Activated CD4-positive, alpha-beta T cell treated with anti-CD3 and anti-CD28 coated beads for 24 hours (primary cell): ENCODE measurements around the gene KRTAP4-3.
"Not testable (repeated sequence)": the region's sequence is repeated elsewhere in the genome, so short reads cannot be mapped to it uniquely, and the experiment has no call there.

ENCODE experiments used
- DNase-seq, 2 donors: peaks; one replicate each; pipeline ENCODE4 v3.0.0-alpha.2; 2020; ENCODE audit warnings: low read depth in 2 of 2

Gene KRTAP4-3

DNA sequence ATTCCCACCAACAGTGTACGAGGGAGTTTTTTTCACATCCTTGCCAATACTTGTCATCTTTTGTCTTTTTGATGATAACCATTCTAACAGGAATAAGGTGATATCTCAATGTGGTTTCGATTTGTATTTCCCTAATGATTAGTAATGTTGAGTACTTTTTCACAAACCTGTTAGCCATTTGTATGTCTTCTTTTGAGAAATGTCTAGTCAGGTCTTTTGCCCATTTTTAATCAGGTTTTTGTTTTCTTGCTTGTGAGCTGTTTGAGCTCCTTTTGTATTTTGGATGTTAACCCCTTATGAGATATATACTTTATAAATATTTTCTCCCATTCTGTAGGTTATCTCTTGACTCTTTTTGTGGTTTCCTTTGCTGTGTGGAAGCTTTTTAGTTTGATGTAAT lies 16.5 kb downstream of the KRTAP4-3 start:
- no peak for DNase-seq

DNA sequence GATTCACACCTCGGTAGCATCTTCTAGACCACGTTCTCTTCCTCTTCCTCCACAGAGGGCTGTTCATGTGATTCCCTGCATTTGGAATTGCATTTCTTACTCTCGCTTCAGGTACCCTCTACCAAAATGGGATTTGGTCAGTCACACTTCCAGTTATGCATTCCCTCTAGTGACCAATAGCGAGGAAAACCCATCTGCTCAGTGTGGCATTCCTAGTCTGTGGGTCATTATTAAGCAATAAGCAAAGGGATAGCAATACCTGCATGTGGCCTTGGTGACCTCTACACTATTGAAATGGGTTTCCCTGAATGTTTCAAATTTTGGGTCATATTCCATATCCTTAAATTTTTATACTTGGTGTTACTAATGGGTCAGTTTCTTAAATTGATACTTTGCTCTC lies 18.0 kb downstream of the KRTAP4-3 start:
- DNase-seq: no peak

DNA sequence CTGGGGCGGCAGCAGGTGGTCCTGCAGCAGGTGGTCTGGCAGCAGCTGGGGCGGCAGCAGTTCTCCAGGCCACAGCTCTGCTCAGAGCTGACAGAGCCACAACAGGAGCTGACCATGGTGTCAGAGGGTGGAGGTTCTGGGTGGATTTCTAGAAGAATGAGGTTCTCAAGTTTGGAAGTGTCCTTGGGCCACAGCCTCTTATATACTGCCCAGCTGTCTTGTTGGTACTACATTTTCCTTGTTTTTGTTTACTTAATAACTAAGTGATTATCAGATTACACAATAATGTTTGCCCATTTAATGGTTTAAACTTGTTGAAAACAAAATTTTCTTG lies 18.4 kb downstream of the KRTAP4-3 start, which contains the start of gene KRTAP4-5:
TSS of gene KRTAP4-5 (minus strand) at position 174 of the 334 bp plus-strand sequence. CDS start at position 116, 58 bp downstream.
- DNase-seq: no peak

DNA sequence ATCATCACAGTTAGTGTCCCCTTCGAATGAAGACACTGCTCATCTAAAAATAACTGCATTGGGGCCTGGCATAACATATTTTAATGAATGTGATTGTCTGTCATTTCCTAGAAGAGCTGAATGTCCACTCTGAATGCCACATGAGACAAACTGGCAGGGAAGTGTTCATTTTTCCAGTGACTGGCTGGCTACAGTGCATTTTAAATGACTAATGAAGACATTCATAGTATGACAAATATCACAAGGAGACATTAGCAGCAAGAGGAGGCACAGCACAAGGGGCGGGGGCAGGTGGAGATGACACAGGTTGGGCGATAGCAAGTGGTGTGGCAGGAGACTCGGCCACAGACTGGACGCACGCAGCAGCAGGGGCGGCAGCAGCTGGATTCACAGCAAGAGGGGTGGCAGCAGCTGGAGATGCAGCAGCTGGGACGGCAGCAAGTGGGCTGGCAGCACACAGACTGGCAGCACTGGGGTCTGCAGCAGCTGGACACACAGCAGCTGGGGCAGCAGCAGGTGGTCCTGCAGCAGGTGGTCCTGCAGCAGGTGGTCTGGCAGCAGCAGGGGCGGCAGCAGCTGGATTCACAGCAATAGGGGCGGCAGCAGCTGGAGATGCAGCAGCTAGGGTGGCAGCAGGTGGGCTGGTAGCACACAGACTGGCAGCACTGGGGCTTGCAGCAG lies 18.9 kb downstream of the KRTAP4-3 start:
- not testable (repeated sequence) for DNase-seq

GRCh38 chr17:41147531-41148204 lies 20.4 kb downstream of the KRTAP4-3 start:
- no peak for DNase-seq

DNA sequence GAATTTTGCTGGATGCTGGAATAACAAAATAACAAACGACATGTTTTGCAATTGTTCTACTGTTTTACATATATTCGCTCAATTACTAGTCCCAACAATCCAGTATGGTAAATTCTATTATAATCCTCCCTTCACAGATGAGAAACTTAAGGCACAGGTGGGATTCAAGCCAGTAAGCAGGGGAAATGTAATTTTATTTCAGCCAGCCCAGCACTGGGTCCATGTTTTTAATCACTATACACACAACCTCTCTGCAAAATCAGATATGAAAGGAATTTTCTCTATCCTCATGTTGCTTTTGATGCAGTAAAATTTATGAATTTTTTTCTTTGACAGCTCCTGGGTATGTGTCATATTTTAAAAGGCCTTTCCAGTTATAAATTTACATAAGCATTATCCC lies 22.8 kb downstream of the KRTAP4-3 start:
- DNase-seq: no peak

DNA sequence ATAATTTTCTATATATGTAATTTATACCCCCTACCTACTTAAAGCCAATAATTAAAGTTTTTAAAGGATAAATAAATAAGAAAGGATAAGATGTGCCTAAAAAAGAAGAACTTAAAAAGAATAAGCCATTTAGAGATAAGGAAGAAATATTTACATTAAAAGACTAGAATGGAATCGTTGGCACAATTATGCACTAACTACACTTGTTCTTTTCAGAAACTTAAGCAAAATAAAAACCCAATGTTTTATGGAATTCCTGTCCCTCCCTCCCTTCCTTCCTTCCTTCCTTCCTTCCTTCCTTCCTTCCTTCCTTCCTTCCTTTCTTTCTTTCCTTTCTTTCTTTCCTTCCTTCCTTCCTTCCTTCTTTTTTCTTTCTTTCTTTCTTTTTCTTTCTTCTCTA lies 23.2 kb downstream of the KRTAP4-3 start:
- DNase-seq: no peak

DNA sequence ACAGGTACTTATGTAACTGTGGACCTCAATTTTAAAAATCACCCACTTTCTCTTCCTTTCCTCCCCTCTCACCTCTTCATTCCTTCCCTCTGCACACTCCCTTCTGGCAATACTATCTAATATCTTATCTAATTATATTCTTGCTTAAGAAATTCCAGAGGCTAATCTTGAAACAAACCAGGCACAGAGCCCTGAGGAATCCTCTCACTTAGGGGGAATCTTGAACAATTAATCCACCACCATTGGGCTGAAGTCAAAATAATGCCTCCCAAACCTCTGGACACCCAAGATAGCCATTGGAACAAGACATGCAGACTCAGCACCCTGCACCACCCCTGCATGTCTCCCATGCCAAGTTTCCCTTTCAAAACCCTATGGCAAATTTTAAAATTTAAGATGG lies 26.7 kb downstream of the KRTAP4-3 start:
- no peak for DNase-seq

DNA sequence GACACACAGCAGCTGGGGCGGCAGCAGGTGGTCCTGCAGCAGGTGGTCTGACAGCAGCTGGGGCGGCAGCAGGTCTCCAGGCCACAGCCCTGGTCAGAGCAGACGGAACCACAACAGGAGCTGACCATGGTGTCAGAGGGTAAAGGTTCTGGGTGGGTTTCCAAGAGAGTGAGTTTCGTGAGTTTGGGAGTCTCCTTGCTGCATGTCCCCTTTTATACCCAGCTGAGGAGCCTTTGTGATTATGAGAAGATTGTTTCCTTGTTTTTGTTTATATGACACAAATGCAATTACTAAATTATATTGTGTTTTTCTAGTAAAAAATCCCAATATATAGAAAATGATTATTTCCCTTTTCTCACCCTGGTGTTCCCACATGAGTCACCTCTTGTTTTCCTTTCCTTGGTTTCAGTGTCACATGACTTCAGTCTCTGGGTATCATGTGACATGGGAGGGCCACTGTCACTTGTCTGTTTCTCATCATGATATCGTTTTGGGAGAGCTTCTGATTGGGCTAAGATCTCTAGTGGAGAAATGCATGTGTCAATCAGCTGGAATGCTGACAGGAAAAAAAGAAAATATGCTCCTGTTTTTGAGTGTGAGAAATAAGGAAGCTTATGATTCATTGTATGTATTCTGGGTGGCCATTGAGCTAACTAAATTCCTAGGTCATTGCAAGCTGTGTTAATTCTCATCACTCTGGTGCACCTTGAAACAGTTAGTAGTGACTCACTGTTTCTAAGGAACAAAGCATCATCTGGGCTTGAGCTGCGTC lies 27.5 kb downstream of the KRTAP4-3 start, which contains the start of gene KRTAP4-6:
TSS of gene KRTAP4-6 (minus strand) at position 185 of the 772 bp plus-strand sequence. CDS start at position 128, 57 bp downstream.
- DNase-seq: no peak

DNA sequence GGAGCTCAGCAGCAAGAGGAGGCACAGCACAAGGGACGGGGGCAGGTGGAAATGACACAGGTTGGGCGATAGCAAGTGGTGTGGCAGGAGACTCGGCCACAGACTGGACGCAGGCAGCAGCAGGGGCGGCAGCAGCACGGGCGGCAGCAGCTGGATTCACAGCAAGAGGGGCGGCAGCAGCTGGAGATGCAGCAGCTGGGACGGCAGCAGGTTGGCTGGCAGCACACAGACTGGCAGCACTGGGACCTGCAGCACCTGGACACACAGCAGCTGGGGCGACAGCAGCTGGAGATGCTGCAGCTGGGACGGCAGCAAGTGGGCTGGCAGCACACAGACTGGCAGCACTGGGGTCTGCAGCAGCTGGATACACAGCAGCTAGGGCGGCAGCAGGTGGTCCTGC lies 28.2 kb downstream of the KRTAP4-3 start:
- DNase-seq: not testable (repeated sequence)

GRCh38 chr17:41133880-41134735 lies 33.9 kb downstream of the KRTAP4-3 start:
- DNase-seq: no peak

- DNase-seq: no peak
Observed at GRCh38 chr17:41131979-41132378, 36.0 kb downstream of the KRTAP4-3 start.

- DNase-seq: no peak
Observed at GRCh38 chr17:41127371-41127770, 40.6 kb downstream of the KRTAP4-3 start.

- DNase-seq: no peak
Observed at GRCh38 chr17:41126412-41126811, 41.6 kb downstream of the KRTAP4-3 start.

DNA sequence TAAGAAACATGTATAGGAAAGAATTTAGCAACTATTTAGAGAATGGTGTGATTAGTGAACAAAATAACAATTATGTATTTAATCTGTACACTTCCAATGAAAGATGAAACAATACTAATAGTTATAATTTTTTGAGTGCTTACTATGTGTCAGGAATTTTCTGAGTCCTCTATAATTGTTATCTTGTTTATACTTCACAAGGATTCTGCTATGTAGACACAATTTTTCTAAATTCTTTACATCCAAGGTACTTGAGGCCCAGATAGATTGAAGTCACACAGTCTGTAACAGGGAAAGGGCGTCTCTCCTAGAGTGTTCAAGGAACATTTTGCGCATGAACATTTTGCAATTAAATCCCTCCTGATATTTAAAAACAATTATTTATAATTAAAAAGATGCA lies 43.0 kb downstream of the KRTAP4-3 start:
- no peak for DNase-seq

DNA sequence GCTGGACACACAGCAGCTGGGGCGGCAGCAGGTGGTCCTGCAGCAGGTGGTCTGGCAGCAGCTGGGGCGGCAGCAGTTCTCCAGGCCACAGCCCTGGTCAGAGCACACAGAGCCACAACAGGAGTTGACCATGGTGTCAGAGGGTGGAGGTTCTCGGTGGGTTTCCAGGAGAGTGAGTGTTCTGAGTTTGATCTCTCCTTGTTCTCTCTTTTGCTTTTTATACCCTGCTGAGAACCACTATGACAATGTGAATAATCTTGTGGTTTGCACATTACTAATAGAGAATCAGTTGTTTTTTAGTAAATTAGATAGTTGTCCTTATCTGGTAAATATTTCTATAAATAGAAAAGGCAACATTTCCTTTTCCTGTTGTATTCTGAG lies 44.0 kb downstream of the KRTAP4-3 start, which contains the start of gene KRTAP4-12:
TSS of gene KRTAP4-12 (minus strand) at position 192 of the 381 bp plus-strand sequence. CDS start at position 132, 60 bp downstream.
- not testable (repeated sequence) for DNase-seq

GRCh38 chr17:41123292-41123990 lies 44.6 kb downstream of the KRTAP4-3 start:
- not testable (repeated sequence) for DNase-seq

- DNase-seq: no peak
Observed at GRCh38 chr17:41121742-41122141, 46.3 kb downstream of the KRTAP4-3 start.

DNA sequence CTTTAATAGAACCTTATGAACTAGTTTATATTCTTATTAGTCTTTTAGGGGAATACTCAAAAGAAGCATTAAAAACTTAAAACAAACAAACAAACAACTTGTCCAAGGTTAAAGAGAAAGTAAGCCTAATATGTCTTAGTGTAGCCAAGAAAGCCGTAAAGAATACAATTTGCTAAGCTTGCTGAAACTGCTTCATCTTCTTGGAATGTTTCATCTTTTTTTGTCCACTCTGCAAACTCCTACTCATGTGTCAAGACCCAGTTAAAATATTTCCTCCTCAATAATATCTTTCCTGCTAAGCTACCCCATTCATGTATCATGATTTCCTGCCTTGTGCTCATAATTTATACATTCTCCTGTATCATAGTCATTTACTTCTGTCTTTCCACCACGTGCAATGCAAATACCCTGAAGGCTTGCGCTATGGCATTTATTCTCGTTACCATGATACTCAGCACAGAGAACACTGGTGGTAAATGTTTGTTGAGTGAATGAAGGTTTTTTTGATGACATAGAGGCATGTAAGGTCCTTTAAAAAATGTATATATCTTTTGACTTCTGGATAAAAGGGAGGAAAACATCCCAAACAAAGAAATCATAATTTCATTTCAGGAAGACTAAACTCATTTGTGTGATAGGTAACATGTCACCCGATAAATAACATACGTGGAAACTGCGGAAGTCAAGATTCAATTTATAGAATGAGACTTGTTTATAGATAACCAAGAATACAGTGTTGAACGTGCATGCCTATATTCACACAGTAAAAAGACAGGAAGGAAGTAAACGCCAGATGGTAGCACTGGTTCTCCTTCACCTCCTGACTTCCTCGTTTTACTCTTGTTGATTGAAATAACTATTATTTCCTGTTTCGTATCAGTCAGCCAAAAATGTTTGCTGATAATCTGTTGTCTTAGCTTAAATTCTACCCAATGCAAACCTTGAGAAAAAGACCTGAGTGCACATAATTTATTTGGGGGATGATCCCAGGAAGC lies 48.0 kb downstream of the KRTAP4-3 start:
- not testable (repeated sequence) for DNase-seq

DNA sequence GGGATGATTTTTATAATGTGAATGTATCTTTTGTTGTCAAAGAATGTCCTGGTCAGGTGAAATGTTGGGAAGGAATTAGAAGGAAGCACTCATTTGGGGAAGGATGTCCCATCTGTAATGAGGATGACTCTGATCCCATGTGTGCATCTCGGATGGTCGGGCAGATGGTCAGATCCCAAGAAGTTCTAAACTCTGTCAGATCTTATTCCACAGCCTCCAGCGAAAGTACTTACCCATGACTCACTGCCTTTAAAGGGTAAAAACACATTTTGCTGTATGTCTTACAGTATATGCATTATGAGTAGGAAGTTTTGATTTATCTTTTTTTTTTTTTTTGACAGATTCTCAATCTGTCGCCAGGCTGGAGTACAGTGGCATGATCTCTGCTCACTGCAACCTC lies 49.3 kb downstream of the KRTAP4-3 start:
- no peak for DNase-seq
